Mesothelial cell of epicardium (in vitro differentiated cells): ENCODE results near the gene TMEM151A. TPM values are rescaled to one million over a fixed set of nuclear protein-coding genes. Genes with fewer than 3 reads are reported as not detected.

ENCODE experiments used
- DNase-seq, 2 experiments: peaks; one replicate each; pipeline ENCODE4 v3.0.0; 2021; ENCODE audit warnings: low spot score in 2 of 2; ENCODE audit not compliant: unreplicated experiment in 2 of 2
- H3K27ac Mint-ChIP-seq: 2 replicates; pipeline ENCODE4 v1.8.0; 2021; ENCODE audit warnings: mixed read lengths
- H3K27me3 Mint-ChIP-seq: 2 replicates; pipeline ENCODE4 v1.8.0; 2021; ENCODE audit warnings: low read depth, mixed read lengths
- H3K36me3 Mint-ChIP-seq: 2 replicates; pipeline ENCODE4 v1.8.0; 2021; ENCODE audit warnings: mixed read lengths
- H3K4me1 Mint-ChIP-seq: 2 replicates; pipeline ENCODE4 v1.8.0; 2021; ENCODE audit warnings: mixed read lengths
- H3K4me3 Mint-ChIP-seq: 2 replicates; pipeline ENCODE4 v1.8.0; 2021; ENCODE audit warnings: mild to moderate bottlenecking, moderate library complexity, mixed read lengths
- H3K9me3 Mint-ChIP-seq: 2 replicates; pipeline ENCODE4 v1.8.0; 2021; ENCODE audit warnings: mixed read lengths
- CTCF ChIP-seq: fragments of 200-600 bp; sonication (generic); IDR thresholded peaks from one replicate; pipeline ENCODE4 v1.5.0; 2021; ENCODE audit warnings: antibody characterized with exemption; ENCODE audit not compliant: unreplicated experiment
- total RNA-seq: library from RNA; stranded (reverse); gene quantifications from 3 replicates; pipeline ENCODE4 v1.2.1, GENCODE V29; 2021

Gene TMEM151A
- total RNA-seq, 1 donor from 2014 or later = 1.3 TPM

- TF ChIP-seq CTCF = no peak
- no peaks in the 10 kb centered on the region for H3K9me3 Mint-ChIP-seq
- no peak overlapping the region for H3K4me3 Mint-ChIP-seq
- H3K27ac Mint-ChIP-seq = no peak overlapping the region
- H3K27me3 Mint-ChIP-seq = no peaks in the 10 kb centered on the region
- H3K4me1 Mint-ChIP-seq = peaks cover 15% of the 10 kb centered on the region
- no peak for DNase-seq
- peaks cover 21% of the 10 kb centered on the region for H3K36me3 Mint-ChIP-seq
Measured at GRCh38 chr11:66261578-66261977, 30.1 kb upstream of the TMEM151A start.

DNA sequence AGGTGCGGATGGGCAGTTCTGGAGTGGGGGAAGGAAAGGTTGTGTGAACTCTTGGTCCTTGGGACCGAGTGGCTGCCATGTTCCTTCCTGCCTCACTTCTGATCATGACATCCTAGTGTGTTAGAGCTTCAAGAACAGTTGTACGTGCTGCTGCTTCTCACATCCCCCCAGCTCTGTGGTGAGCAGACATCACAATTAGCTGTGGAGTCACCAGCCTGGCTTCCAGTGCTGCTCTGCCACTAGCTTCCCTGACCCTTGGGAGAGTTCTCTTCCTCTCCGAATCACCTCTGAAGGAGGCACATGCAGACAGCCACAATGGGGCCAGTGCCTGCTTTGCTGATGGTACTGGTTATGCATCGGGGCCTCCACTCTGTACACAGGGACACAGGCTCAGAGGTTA is 29.5 kb upstream of the TMEM151A start:
- H3K9me3 Mint-ChIP-seq = no peaks in the 10 kb centered on the region
- peaks cover 14% of the 10 kb centered on the region for H3K4me1 Mint-ChIP-seq
- H3K36me3 Mint-ChIP-seq = peaks cover 23% of the 10 kb centered on the region

GRCh38 chr11:66262696-66263095 is 29.0 kb upstream of the TMEM151A start:
- Mint-ChIP-seq H3K4me3 (no peak overlapping the region), H3K36me3 (peaks cover 23% of the 10 kb centered on the region), H3K9me3 (no peaks in the 10 kb centered on the region), H3K4me1 (peaks cover 15% of the 10 kb centered on the region), H3K27ac (no peak overlapping the region), H3K27me3 (no peaks in the 10 kb centered on the region)
- no peak for DNase-seq
- no peak for TF ChIP-seq CTCF

More for the DNA sequence above, 29.5 kb upstream of the TMEM151A start:
- no peak for TF ChIP-seq CTCF
- no peak overlapping the region for H3K27ac Mint-ChIP-seq
- no peak for DNase-seq
- H3K27me3 Mint-ChIP-seq = no peaks in the 10 kb centered on the region
- H3K4me3 Mint-ChIP-seq = no peak overlapping the region

DNA sequence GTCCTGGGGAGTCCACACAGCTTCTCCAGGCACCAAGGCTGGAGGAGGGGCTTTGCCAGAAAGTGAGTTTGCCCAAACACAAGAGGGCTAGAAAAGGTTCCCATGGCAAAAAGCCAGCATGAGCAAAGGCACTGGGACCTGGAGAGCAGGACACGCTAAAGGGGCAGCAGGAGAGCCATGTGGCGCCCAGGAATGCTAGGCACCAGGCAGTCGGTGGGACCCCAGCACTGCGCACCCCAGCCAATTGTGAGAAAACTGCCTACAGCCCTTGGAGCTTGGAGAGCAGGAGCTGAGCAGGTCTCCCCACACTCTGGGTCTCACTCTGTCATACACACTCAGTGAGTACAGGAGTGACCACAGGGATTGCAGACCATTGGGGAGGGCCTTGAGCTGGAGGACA is 28.5 kb upstream of the TMEM151A start:
- Mint-ChIP-seq H3K4me1 (peaks cover 15% of the 10 kb centered on the region), H3K36me3 (peaks cover 23% of the 10 kb centered on the region), H3K27ac (no peak overlapping the region), H3K4me3 (no peak overlapping the region), H3K27me3 (no peaks in the 10 kb centered on the region), H3K9me3 (no peaks in the 10 kb centered on the region)
- DNase-seq = no peak
- no peak for TF ChIP-seq CTCF

DNA sequence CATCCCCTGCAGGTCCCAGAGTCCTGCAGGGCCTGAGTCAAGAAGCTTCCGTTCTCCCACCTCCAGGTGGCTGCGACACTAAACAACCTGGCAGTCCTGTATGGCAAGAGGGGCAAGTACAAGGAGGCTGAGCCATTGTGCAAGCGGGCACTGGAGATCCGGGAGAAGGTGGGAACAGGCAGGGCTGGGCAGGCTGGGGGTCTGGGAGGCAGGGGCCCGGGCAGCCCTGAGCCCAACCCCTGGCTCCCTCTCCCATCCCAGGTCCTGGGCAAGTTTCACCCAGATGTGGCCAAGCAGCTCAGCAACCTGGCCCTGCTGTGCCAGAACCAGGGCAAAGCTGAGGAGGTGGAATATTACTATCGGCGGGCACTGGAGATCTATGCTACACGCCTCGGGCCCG is 27.9 kb upstream of the TMEM151A start:
- Mint-ChIP-seq H3K4me3 (no peak overlapping the region), H3K9me3 (no peaks in the 10 kb centered on the region), H3K27me3 (no peaks in the 10 kb centered on the region), H3K36me3 (peaks cover 23% of the 10 kb centered on the region), H3K4me1 (peaks cover 10% of the 10 kb centered on the region), H3K27ac (no peak overlapping the region)
- no peak for DNase-seq
- TF ChIP-seq CTCF = no peak

DNA sequence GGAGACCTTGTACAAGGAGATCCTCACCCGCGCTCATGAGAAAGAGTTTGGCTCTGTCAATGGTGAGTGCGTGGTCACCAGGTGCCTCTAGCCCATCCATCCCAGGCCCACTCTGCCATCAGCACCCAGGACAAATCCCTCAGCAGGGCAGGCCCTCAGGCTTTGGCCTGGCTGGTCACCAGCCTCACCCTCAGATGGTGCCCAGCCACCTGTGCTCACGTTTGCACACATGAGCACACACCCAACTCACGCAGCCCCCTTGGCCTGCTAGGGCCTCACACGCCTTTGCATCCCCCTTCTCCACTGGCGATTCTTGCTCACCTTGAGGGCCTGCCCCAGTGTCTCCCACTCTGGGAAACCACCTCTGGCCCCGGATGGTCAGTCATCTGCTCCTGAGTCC is 27.3 kb upstream of the TMEM151A start:
- peaks cover 18% of the 10 kb centered on the region for H3K36me3 Mint-ChIP-seq
- no peaks in the 10 kb centered on the region for H3K9me3 Mint-ChIP-seq
- no peak for TF ChIP-seq CTCF
- H3K27me3 Mint-ChIP-seq = no peaks in the 10 kb centered on the region
- no peak overlapping the region for H3K27ac Mint-ChIP-seq
- no peak for DNase-seq
- no peak overlapping the region for H3K4me3 Mint-ChIP-seq
- peaks cover 9% of the 10 kb centered on the region for H3K4me1 Mint-ChIP-seq
